T-helper 1 cell treated with Interleukin-12 subunit alpha and Interleukin-12 subunit beta and Interleukin-4 antibody, amounts not matched to agents 30 μg/mL and 1 μg/mL, for 36 hours (primary cell): ENCODE measurements around the gene RADX.
"Not testable (repeated sequence)": the region's sequence is repeated elsewhere in the genome, so short reads cannot be mapped to it uniquely, and the experiment has no call there.

ENCODE experiments used
- H3K27ac Mint-ChIP-seq: one replicate; pipeline ENCODE4 v1.8.0; 2021; ENCODE audit warnings: mild to moderate bottlenecking, mixed read lengths
- H3K27me3 Mint-ChIP-seq: one replicate; pipeline ENCODE4 v1.8.0; 2021; ENCODE audit warnings: low read depth, mixed read lengths
- H3K36me3 Mint-ChIP-seq: one replicate; pipeline ENCODE4 v1.8.0; 2021; ENCODE audit warnings: low read depth, mixed read lengths
- H3K4me1 Mint-ChIP-seq: one replicate; pipeline ENCODE4 v1.8.0; 2021; ENCODE audit warnings: low read depth, mixed read lengths
- H3K4me3 Mint-ChIP-seq: one replicate; pipeline ENCODE4 v1.8.0; 2021; ENCODE audit warnings: mild to moderate bottlenecking, moderate library complexity, mixed read lengths
- H3K9me3 Mint-ChIP-seq: one replicate; pipeline ENCODE4 v1.8.0; 2021; ENCODE audit warnings: mixed read lengths

The RADX gene

GRCh38 chrX:106631615-106632014 lies 19.8 kb downstream of the RADX start:
- no peaks in the 10 kb centered on the region for H3K9me3 Mint-ChIP-seq
- no peaks in the 10 kb centered on the region for H3K36me3 Mint-ChIP-seq
- no peak overlapping the region for H3K4me3 Mint-ChIP-seq
- no peaks in the 10 kb centered on the region for H3K4me1 Mint-ChIP-seq
- H3K27ac Mint-ChIP-seq = no peak overlapping the region
- no peaks in the 10 kb centered on the region for H3K27me3 Mint-ChIP-seq

DNA sequence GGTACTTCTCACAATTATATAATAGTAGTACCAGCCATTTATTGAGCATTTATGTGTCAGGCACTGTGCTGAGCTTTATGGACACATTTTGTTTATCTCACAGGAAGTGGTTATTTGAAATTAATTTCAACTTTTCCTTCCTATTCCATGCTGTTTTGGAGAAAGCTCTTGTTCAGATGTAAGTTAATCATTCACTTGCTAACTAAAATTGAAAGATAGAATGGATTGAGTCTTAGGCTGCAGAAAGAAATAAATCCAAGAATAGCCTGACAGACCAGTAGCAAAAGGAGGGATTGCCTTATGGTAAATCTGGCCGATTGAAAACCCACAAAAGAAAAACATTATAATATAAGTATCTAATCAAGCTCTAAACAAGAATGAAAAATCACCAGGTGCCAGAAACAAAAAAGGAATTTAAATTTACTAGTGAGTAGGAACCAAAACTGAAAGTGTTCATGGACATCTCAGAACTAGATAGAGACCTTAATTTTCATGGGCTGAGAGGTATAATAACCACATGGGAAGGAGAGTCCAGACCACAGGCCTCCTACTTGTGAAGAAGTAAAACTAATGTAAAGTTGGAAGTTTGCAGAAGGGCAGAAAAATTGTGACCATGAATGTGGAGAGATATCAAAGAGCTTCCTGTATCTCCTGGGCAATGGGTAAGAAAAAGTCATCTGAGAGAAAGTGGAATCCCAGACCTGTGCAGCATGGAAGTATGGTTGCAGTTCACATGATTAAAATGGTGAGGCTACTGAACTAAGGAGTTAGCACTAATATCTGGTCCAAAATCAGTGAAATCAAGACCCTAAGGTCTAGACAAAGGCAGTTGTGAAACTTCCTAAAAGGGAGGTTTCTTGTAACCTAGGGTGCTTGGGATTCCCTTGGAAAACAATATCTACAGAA lies 38.0 kb downstream of the RADX start:
- no peaks in the 10 kb centered on the region for H3K27me3 Mint-ChIP-seq
- H3K4me3 Mint-ChIP-seq = no peak overlapping the region
- no peaks in the 10 kb centered on the region for H3K9me3 Mint-ChIP-seq
- peaks cover 3% of the 10 kb centered on the region for H3K4me1 Mint-ChIP-seq
- H3K36me3 Mint-ChIP-seq = no peaks in the 10 kb centered on the region
- peak overlapping the region; percentile 27 for H3K27ac Mint-ChIP-seq

GRCh38 chrX:106653625-106654024 lies 41.8 kb downstream of the RADX start:
- H3K4me3 Mint-ChIP-seq, H3K9me3 Mint-ChIP-seq, H3K4me1 Mint-ChIP-seq, H3K27me3 Mint-ChIP-seq, H3K36me3 Mint-ChIP-seq, H3K27ac Mint-ChIP-seq: not testable (repeated sequence)

- Mint-ChIP-seq H3K4me1 (no peaks in the 10 kb centered on the region), H3K36me3 (no peaks in the 10 kb centered on the region), H3K27ac (no peak overlapping the region), H3K27me3 (no peaks in the 10 kb centered on the region), H3K9me3 (no peaks in the 10 kb centered on the region), H3K4me3 (no peak overlapping the region)
These were observed 58.9 kb downstream of the RADX start for GRCh38 chrX:106670631-106671030.

- H3K36me3 Mint-ChIP-seq = no peaks in the 10 kb centered on the region
- H3K9me3 Mint-ChIP-seq = no peaks in the 10 kb centered on the region
- H3K4me3 Mint-ChIP-seq = no peak overlapping the region
- H3K27ac Mint-ChIP-seq = no peak overlapping the region
- no peaks in the 10 kb centered on the region for H3K4me1 Mint-ChIP-seq
- H3K27me3 Mint-ChIP-seq = no peaks in the 10 kb centered on the region
These were observed 60.7 kb downstream of the RADX start for GRCh38 chrX:106672527-106672926.

DNA sequence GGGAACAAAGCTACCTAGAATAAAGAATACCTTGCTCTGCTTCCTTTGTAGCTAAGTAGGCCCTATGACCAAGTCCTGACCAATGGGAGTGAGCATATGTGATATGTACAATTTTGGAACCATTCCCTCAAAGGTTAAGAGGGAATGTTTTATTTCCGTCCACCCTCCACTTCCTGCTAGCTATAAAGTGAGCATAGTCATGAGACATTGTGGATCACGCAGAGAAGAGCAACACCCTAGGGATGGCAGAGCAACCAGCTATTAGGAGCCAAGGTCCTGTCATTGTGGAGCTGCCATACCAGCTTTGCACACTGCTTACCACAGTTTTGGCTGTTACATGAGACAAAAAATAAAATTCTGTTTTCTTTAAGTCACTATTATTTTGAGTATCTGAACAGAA lies 68.9 kb downstream of the RADX start:
- Mint-ChIP-seq H3K27me3 (no peaks in the 10 kb centered on the region), H3K9me3 (no peaks in the 10 kb centered on the region), H3K4me3 (no peak overlapping the region), H3K36me3 (no peaks in the 10 kb centered on the region), H3K27ac (no peak overlapping the region), H3K4me1 (no peaks in the 10 kb centered on the region)

- H3K27me3 Mint-ChIP-seq = no peaks in the 10 kb centered on the region
- no peak overlapping the region for H3K27ac Mint-ChIP-seq
- no peaks in the 10 kb centered on the region for H3K9me3 Mint-ChIP-seq
- no peaks in the 10 kb centered on the region for H3K36me3 Mint-ChIP-seq
- no peaks in the 10 kb centered on the region for H3K4me1 Mint-ChIP-seq
- no peak overlapping the region for H3K4me3 Mint-ChIP-seq
These were observed 72.4 kb downstream of the RADX start for GRCh38 chrX:106684207-106684606.

- Mint-ChIP-seq H3K9me3 (no peaks in the 10 kb centered on the region), H3K27ac (no peak overlapping the region), H3K36me3 (no peaks in the 10 kb centered on the region), H3K4me3 (no peak overlapping the region), H3K4me1 (no peaks in the 10 kb centered on the region), H3K27me3 (peaks cover 5% of the 10 kb centered on the region)
These were observed 80.8 kb downstream of the RADX start for GRCh38 chrX:106692425-106693065.

GRCh38 chrX:106696502-106696901 lies 84.7 kb downstream of the RADX start:
- Mint-ChIP-seq H3K36me3 (no peaks in the 10 kb centered on the region), H3K4me1 (no peaks in the 10 kb centered on the region), H3K27me3 (peaks cover 5% of the 10 kb centered on the region), H3K9me3 (no peaks in the 10 kb centered on the region), H3K4me3 (no peak overlapping the region), H3K27ac (no peak overlapping the region)

- Mint-ChIP-seq H3K4me3 (no peak overlapping the region), H3K27ac (no peak overlapping the region), H3K4me1 (no peaks in the 10 kb centered on the region), H3K36me3 (no peaks in the 10 kb centered on the region), H3K9me3 (no peaks in the 10 kb centered on the region), H3K27me3 (peaks cover 5% of the 10 kb centered on the region)
These were observed 86.9 kb downstream of the RADX start for GRCh38 chrX:106698693-106699092.

- no peak overlapping the region for H3K4me3 Mint-ChIP-seq
- H3K27me3 Mint-ChIP-seq = no peaks in the 10 kb centered on the region
- H3K27ac Mint-ChIP-seq = no peak overlapping the region
- H3K36me3 Mint-ChIP-seq = no peaks in the 10 kb centered on the region
- H3K9me3 Mint-ChIP-seq = no peaks in the 10 kb centered on the region
- no peaks in the 10 kb centered on the region for H3K4me1 Mint-ChIP-seq
These were observed 90.9 kb downstream of the RADX start for GRCh38 chrX:106702636-106703035.

DNA sequence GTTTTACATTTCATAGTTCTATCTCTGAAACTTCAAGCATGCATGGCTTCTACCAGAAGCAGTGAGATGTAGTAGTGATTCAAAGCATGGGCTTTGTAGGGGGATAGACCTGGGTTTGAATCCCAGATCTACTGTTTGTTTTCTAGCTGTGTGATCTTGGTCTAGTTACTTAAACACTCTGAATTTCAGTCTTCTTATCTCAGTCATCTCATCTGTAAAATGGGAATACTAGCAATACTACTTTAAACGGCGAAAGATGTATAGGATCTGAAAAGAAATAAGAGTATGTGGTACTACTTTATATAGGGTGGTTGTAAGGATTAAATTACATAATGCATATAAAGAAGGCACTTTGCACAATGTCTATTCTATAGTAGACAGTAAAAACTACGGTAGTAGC lies 94.7 kb downstream of the RADX start:
- Mint-ChIP-seq H3K27ac (no peak overlapping the region), H3K9me3 (no peaks in the 10 kb centered on the region), H3K4me1 (no peaks in the 10 kb centered on the region), H3K4me3 (no peak overlapping the region), H3K36me3 (no peaks in the 10 kb centered on the region), H3K27me3 (no peaks in the 10 kb centered on the region)

DNA sequence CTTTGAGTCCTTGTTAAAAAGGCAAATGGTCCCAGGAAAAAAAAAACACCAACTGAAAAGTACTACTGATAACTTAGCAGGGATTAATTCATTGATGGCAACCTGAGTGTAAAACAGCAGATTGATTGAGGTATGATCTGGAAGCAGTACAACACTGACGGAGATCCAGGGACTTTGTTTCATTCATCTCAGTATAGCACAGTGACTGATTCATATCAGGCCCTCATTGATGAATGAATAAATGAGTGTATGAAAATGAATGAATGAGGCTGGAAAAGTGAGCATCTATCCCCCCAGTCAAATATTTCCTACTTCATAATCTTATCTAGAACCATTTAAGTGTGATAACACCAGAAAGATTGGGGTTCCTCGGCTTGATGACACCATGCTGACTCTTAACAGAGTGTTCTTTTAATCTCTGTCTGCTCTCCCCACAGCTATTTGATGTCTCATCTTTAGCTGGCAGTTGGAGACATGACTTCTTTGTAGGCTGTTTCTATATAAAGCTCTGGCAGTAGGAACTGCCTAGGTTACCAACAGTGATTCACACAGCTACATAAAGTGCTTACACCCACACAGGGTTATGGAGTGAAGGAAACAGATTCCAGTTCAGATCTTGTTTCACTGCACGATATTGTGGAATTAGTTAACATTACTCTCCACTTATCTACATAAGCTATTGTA lies 96.1 kb downstream of the RADX start:
- H3K9me3 Mint-ChIP-seq = no peaks in the 10 kb centered on the region
- no peak overlapping the region for H3K4me3 Mint-ChIP-seq
- H3K4me1 Mint-ChIP-seq = no peaks in the 10 kb centered on the region
- H3K27me3 Mint-ChIP-seq = no peaks in the 10 kb centered on the region
- H3K36me3 Mint-ChIP-seq = no peaks in the 10 kb centered on the region
- H3K27ac Mint-ChIP-seq = no peak overlapping the region

DNA sequence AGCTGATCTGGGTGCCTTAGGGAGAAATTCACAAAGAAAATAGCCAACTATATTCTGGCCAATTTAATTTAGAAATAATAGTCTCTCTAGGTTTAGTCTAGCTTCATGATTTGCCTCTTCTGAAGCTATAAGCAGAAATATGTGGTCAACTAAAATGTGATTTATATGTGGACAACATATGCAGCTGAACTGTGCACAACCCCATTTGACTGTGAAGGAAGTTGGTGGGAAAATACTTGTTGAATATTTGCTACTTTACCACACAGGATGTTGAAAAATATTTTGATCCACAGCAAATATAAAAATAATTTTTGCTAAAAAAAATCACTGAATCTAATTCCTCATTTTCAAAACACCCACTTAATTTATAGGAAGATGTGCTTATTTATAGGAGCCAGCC lies 99.0 kb downstream of the RADX start:
- H3K9me3 Mint-ChIP-seq = no peaks in the 10 kb centered on the region
- no peak overlapping the region for H3K4me3 Mint-ChIP-seq
- H3K27ac Mint-ChIP-seq = no peak overlapping the region
- H3K27me3 Mint-ChIP-seq = no peaks in the 10 kb centered on the region
- no peaks in the 10 kb centered on the region for H3K36me3 Mint-ChIP-seq
- no peaks in the 10 kb centered on the region for H3K4me1 Mint-ChIP-seq

DNA sequence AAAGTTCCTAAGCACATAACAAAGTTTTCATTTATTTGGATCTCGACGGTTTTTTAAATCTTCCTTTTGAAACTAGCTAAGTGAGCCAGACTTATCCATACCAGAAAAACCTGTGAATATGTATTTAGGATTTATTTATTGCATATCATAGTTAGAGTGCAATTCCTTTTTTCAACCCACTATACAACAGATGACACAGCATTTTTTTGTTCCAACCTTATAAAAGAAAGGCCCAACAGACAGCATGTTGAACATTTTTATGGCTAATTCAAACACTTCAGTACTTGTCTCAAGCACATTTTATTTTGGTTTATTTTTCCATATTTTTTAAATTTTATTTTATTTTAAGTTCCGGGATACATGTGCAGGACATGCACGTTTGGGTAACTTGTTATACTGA lies 99.6 kb downstream of the RADX start:
- H3K36me3 Mint-ChIP-seq = no peaks in the 10 kb centered on the region

More for the DNA sequence above, 99.6 kb downstream of the RADX start:
- Mint-ChIP-seq H3K27ac (no peak overlapping the region), H3K27me3 (no peaks in the 10 kb centered on the region), H3K9me3 (no peaks in the 10 kb centered on the region), H3K4me1 (no peaks in the 10 kb centered on the region), H3K4me3 (no peak overlapping the region)
